PC-3 (cell line): ENCODE results near the gene SIN3B.

Experiments
- CTCF ChIP-seq: fragments of 300-600 bp; sonication (generic); conservative IDR thresholded peaks from 2 replicates; pipeline ENCODE4 v1.5.1; 2017; ENCODE audit warnings: antibody characterized with exemption, low read depth, mild to moderate bottlenecking, low read length
- EZH2 ChIP-seq: fragments of 300-600 bp; sonication (generic); IDR thresholded peaks from one replicate; pipeline ENCODE4 v1.6.1; 2017; ENCODE audit warnings: antibody characterized with exemption, mild to moderate bottlenecking, low read length; ENCODE audit not compliant: unreplicated experiment

- no peak for TF ChIP-seq CTCF
- no peak for TF ChIP-seq EZH2
Measured at GRCh38 chr19:16897029-16897855, 68.0 kb downstream of the SIN3B start.
